CD4-positive, alpha-beta memory T cell (primary cell): ENCODE data around the gene RPL36. TPM values are rescaled to one million over a fixed set of nuclear protein-coding genes. Genes with fewer than 3 reads are reported as not detected.
"Not testable (repeated sequence)": the region's sequence is repeated elsewhere in the genome, so short reads cannot be mapped to it uniquely, and the experiment has no call there.

Experiments
- CTCF ChIA-PET: fragments of 350-600 bp; sonication (Branson Sonifier 250); formaldehyde crosslinking; loops from one replicate; lab custom pipeline; 2021; ENCODE audit warnings: inconsistent platforms; ENCODE audit not compliant: partially characterized antibody; lab: Charles Lee
- POLR2A ChIA-PET: fragments of 350-600 bp; sonication (Branson Sonifier 250); formaldehyde crosslinking; loops from one replicate; lab custom pipeline; 2021; ENCODE audit not compliant: partially characterized antibody; lab: Charles Lee
- DNase-seq, 5 donors: peaks; one replicate each; pipeline versions ENCODE4 v3.0.0 to v3.0.0-alpha.2; 2020 to 2022; ENCODE audit warnings: mixed read lengths in 1 of 5
- H3K27ac ChIP-seq: one replicate; pipeline ENCODE4 v1.7.0; 2013; ENCODE audit warnings: low read depth, low read length
- H3K27me3 ChIP-seq: 2 replicates; pipeline ENCODE4 v1.7.0; 2013; ENCODE audit warnings: mild to moderate bottlenecking, low read length, moderate library complexity; ENCODE audit not compliant: insufficient read depth
- H3K36me3 ChIP-seq: 2 replicates; pipeline ENCODE4 v1.7.0; 2013; ENCODE audit warnings: mild to moderate bottlenecking, low read length, moderate library complexity; ENCODE audit not compliant: insufficient read depth
- H3K4me1 ChIP-seq: 2 replicates; pipeline ENCODE4 v1.7.0; 2013; ENCODE audit warnings: mild to moderate bottlenecking, low read length, moderate library complexity; ENCODE audit not compliant: insufficient read depth
- H3K4me3 ChIP-seq, 2 donors: one replicate each; pipeline ENCODE4 v1.7.0; 2013; ENCODE audit warnings: low read length in 2 of 2, mild to moderate bottlenecking in 1 of 2
- H3K9me3 ChIP-seq, 2 donors: one replicate each; pipeline ENCODE4 v1.7.0; 2013; ENCODE audit warnings: low read length in 2 of 2, control low read depth in 1 of 2; ENCODE audit not compliant: control insufficient read depth in 1 of 2
- H3K27ac Mint-ChIP-seq, 7 donors: one replicate each; pipeline ENCODE4 v1.8.0; 2020 to 2021; ENCODE audit warnings: mixed read lengths in 7 of 7, mild to moderate bottlenecking in 6 of 7, inconsistent platforms in 3 of 7, moderate library complexity in 3 of 7
- H3K27me3 Mint-ChIP-seq, 2 donors: one replicate each; pipeline ENCODE4 v1.8.0; 2020 to 2021; ENCODE audit warnings: mixed read lengths in 2 of 2
- H3K36me3 Mint-ChIP-seq, 2 donors: one replicate each; pipeline ENCODE4 v1.8.0; 2020 to 2021; ENCODE audit warnings: mixed read lengths in 2 of 2, inconsistent platforms in 1 of 2, mild to moderate bottlenecking in 1 of 2
- H3K4me1 Mint-ChIP-seq, 4 donors: one replicate each; pipeline ENCODE4 v1.8.0; 2020 to 2021; ENCODE audit warnings: mixed read lengths in 4 of 4, mild to moderate bottlenecking in 1 of 4
- H3K4me3 Mint-ChIP-seq, 8 donors: one replicate each; pipeline ENCODE4 v1.8.0; 2020 to 2021; ENCODE audit warnings: mixed read lengths in 8 of 8, mild to moderate bottlenecking in 7 of 8, moderate library complexity in 6 of 8, inconsistent platforms in 3 of 8
- H3K9me3 Mint-ChIP-seq, 8 donors: one replicate each; pipeline ENCODE4 v1.8.0; 2020 to 2021; ENCODE audit warnings: mixed read lengths in 8 of 8, mild to moderate bottlenecking in 5 of 8, inconsistent platforms in 3 of 8, moderate library complexity in 1 of 8
- intact Hi-C: fragments of 100-400 bp; cut with micrococcal nuclease; formaldehyde crosslinking; loops from one replicate; pipeline ENCODE4 v1.15.1; 2023
- polyA plus RNA-seq, 2 donors: library from polyadenylated mRNA; unstranded; fragments of 300-500 nt; fragmentation: Illumina TruSeq; gene quantifications; one replicate each; pipeline ENCODE4 v1.2.3, GENCODE V29; 2021
- total RNA-seq, 2 experiments: library from RNA; stranded (reverse); gene quantifications; one replicate each; pipeline ENCODE4 v1.2.3, GENCODE V29; 2021

RPL36 gene
- total and polyA plus RNA-seq, 4 experiments from 2014 or later: 1,675 to 2,485 (median 1,812) TPM

GRCh38 chr19:5719961-5720790, 30.1 kb downstream of the RPL36 start, which contains the start of the genes CATSPERD and LONP1:
Gene CATSPERD, plus strand, starts transcription at chr19:5720637. Its CDS starts 101 bp downstream, at chr19:5720738.
Gene LONP1, minus strand, starts transcription at chr19:5720146. Its CDS starts 14 bp downstream, at chr19:5720132.
- Histone ChIP-seq H3K4me3 (peak within 1 kb of the TSS; percentile 87 to 92), H3K27ac (peak within 1 kb of the TSS; percentile 89), H3K27me3 (no peaks in the 10 kb centered on the region), H3K9me3 (no peaks in the 10 kb centered on the region), H3K4me1 (peaks cover 23% of the 10 kb centered on the region), H3K36me3 (no peaks in the 10 kb centered on the region)
- intact Hi-C loops: loop anchor here (1.0 kb wide), 6 partner anchors 30 to 258 kb away; partner anchors contain the start of genes MICOS13, RANBP3, RPL36 and SAFB2
- CTCF ChIA-PET: interaction anchor here (0.9 to 3.8 kb wide), 9 partner anchors 29 to 108 kb away, joined by 3 to 36 read pairs (median 6); partner anchors contain the start of genes DUS3L and RPL36
- Mint-ChIP-seq H3K4me1 (peaks cover 20 to 37% (median 27%) of the 10 kb centered on the region in 4 donors), H3K27me3 (peaks cover 0 to 6% of the 10 kb centered on the region in 2 donors), H3K36me3 (peaks cover 0 to 28% of the 10 kb centered on the region in 2 donors), H3K4me3 (peak within 1 kb of the TSS; percentile 90 to 97 (median 90)), H3K27ac (peak within 1 kb of the TSS; percentile 94 to 99 (median 97)), H3K9me3 (peaks cover 0 to 6% (median 0%) of the 10 kb centered on the region in 8 donors)
- DNase-seq: peak; percentile 98 to 99 (median 99)
- POLR2A ChIA-PET: interaction anchor here (0.6 to 5.7 kb wide), 17 partner anchors 20 to 1083 kb away, joined by 3 to 79 read pairs (median 4); partner anchors contain the start of genes DUS3L, FEM1A, NDUFA11 and RPL36

- Mint-ChIP-seq H3K4me3 (no peak overlapping the region), H3K36me3 (no peaks in the 10 kb centered on the region), H3K27ac (no peak overlapping the region), H3K4me1 (no peaks in the 10 kb centered on the region), H3K27me3 (peaks cover 0 to 9% of the 10 kb centered on the region in 2 donors), H3K9me3 (no peaks in the 10 kb centered on the region)
- DNase-seq: no peak
- no peaks in the 10 kb centered on the region for H3K27me3 ChIP-seq
- ChIA-PET CTCF (no interaction called here), POLR2A (no interaction called here)
- no peak overlapping the region for H3K27ac ChIP-seq
- H3K9me3 ChIP-seq: no peaks in the 10 kb centered on the region
- H3K4me3 ChIP-seq: no peak overlapping the region
- H3K36me3 ChIP-seq: no peaks in the 10 kb centered on the region
- no peaks in the 10 kb centered on the region for H3K4me1 ChIP-seq
- intact Hi-C loops: no loop called here
Observed at GRCh38 chr19:5727453-5728050, 37.5 kb downstream of the RPL36 start.

GRCh38 chr19:5733172-5733571, 43.1 kb downstream of the RPL36 start:
- H3K27ac ChIP-seq, H3K36me3 Mint-ChIP-seq, H3K36me3 ChIP-seq, H3K4me1 ChIP-seq, H3K9me3 Mint-ChIP-seq, DNase-seq, H3K9me3 ChIP-seq, intact Hi-C loops, H3K27me3 Mint-ChIP-seq, H3K4me1 Mint-ChIP-seq, H3K4me3 Mint-ChIP-seq, H3K27ac Mint-ChIP-seq, H3K27me3 ChIP-seq, POLR2A ChIA-PET, H3K4me3 ChIP-seq, CTCF ChIA-PET: not testable (repeated sequence)

GRCh38 chr19:5738423-5738822, 48.3 kb downstream of the RPL36 start:
- Histone ChIP-seq H3K4me1 (no peaks in the 10 kb centered on the region), H3K36me3 (no peaks in the 10 kb centered on the region), H3K4me3 (no peak overlapping the region), H3K27ac (no peak overlapping the region), H3K27me3 (no peaks in the 10 kb centered on the region), H3K9me3 (no peaks in the 10 kb centered on the region)
- no peak for DNase-seq
- no peak overlapping the region for H3K27ac Mint-ChIP-seq
- ChIA-PET CTCF (interaction anchor here (0.7 kb wide), 1 partner anchor 239 kb away, joined by 3 read pairs; no protein-coding TSS in a partner anchor), POLR2A (no interaction called here)
- H3K9me3 Mint-ChIP-seq: no peaks in the 10 kb centered on the region
- intact Hi-C loops: no loop called here
- H3K4me1 Mint-ChIP-seq: peaks cover 0 to under 1% (median 0%) of the 10 kb centered on the region in 4 donors
- H3K4me3 Mint-ChIP-seq: no peak overlapping the region
- no peaks in the 10 kb centered on the region for H3K27me3 Mint-ChIP-seq
- no peaks in the 10 kb centered on the region for H3K36me3 Mint-ChIP-seq

Other genes starting within 250 kb of the RPL36 start
- not detected for gene ZNRF4, start 234.9 kb upstream of the RPL36 start, total RNA-seq
- not detected for gene ZNRF4, start 234.9 kb upstream of the RPL36 start, polyA plus RNA-seq
- gene TINCR, start 122.3 kb upstream of the RPL36 start, total RNA-seq: 1 to 10 TPM; 1.4 TPM
- under 1 TPM in 1 of 2 donors, not detected in 1; 0.20 TPM for gene TINCR, start 122.3 kb upstream of the RPL36 start, polyA plus RNA-seq
- 100 to 1,000 TPM; 257 to 263 TPM for gene SAFB2, start 67.5 kb upstream of the RPL36 start, total RNA-seq
- gene SAFB2, start 67.5 kb upstream of the RPL36 start, polyA plus RNA-seq: 10 to 100 TPM; 16.6 to 65.4 TPM
- 100 to 1,000 TPM; 202 to 211 TPM for gene SAFB, start 67.2 kb upstream of the RPL36 start, total RNA-seq
- 100 to 1,000 TPM in 1 of 2 donors, 10 to 100 TPM in 1; 14.6 to 117 TPM for gene SAFB, start 67.2 kb upstream of the RPL36 start, polyA plus RNA-seq
- 10 to 100 TPM; 40.5 to 41.1 TPM for gene MICOS13, start 9.8 kb upstream of the RPL36 start, total RNA-seq
- gene MICOS13, start 9.8 kb upstream of the RPL36 start, polyA plus RNA-seq: 100 to 1,000 TPM; 114 TPM
- 1 to 10 TPM; 3.5 to 4.8 TPM for gene HSD11B1L, start 9.3 kb upstream of the RPL36 start, total RNA-seq
- gene HSD11B1L, start 9.3 kb upstream of the RPL36 start, polyA plus RNA-seq: 1 to 10 TPM; 2.9 to 4.3 TPM
- 10 to 100 TPM; 59.6 to 64.7 TPM for gene LONP1, start 29.9 kb downstream of the RPL36 start, total RNA-seq
- gene LONP1, start 29.9 kb downstream of the RPL36 start, polyA plus RNA-seq: 10 to 100 TPM; 10.9 to 39.9 TPM
- not detected for gene CATSPERD, start 30.3 kb downstream of the RPL36 start, total RNA-seq
- gene CATSPERD, start 30.3 kb downstream of the RPL36 start, polyA plus RNA-seq: not detected
- 1 to 10 TPM; 5.9 to 6.6 TPM for gene PRR22, start 94.5 kb downstream of the RPL36 start, total RNA-seq
- not detected for gene PRR22, start 94.5 kb downstream of the RPL36 start, polyA plus RNA-seq
- 10 to 100 TPM; 58.7 to 72.9 TPM for gene DUS3L, start 100.9 kb downstream of the RPL36 start, total RNA-seq
- 10 to 100 TPM; 34.2 to 36.7 TPM for gene DUS3L, start 100.9 kb downstream of the RPL36 start, polyA plus RNA-seq
- under 1 TPM; 0.61 to 0.91 TPM for gene NRTN, start 114.8 kb downstream of the RPL36 start, total RNA-seq
- gene NRTN, start 114.8 kb downstream of the RPL36 start, polyA plus RNA-seq: under 1 TPM; 0.34 to 0.42 TPM
- not detected for gene FUT6, start 149.4 kb downstream of the RPL36 start, total RNA-seq
- not detected for gene FUT6, start 149.4 kb downstream of the RPL36 start, polyA plus RNA-seq
- gene FUT3, start 161.2 kb downstream of the RPL36 start, total RNA-seq: under 1 TPM in 1 of 2 experiments, not detected in 1; 0.15 TPM
- gene FUT3, start 161.2 kb downstream of the RPL36 start, polyA plus RNA-seq: not detected
- gene FUT5, start 180.2 kb downstream of the RPL36 start, total RNA-seq: under 1 TPM in 1 of 2 experiments, not detected in 1; 0.17 TPM
- not detected for gene FUT5, start 180.2 kb downstream of the RPL36 start, polyA plus RNA-seq
- gene NDUFA11, start 213.5 kb downstream of the RPL36 start, total RNA-seq: 100 to 1,000 TPM; 139 to 153 TPM
- 100 to 1,000 TPM; 330 to 388 TPM for gene NDUFA11, start 213.5 kb downstream of the RPL36 start, polyA plus RNA-seq
- 10 to 100 TPM; 36.6 to 37.5 TPM for gene VMAC, start 214.6 kb downstream of the RPL36 start, total RNA-seq
- 1 to 10 TPM; 5.6 to 6.3 TPM for gene VMAC, start 214.6 kb downstream of the RPL36 start, polyA plus RNA-seq
- gene CAPS, start 224.0 kb downstream of the RPL36 start, total RNA-seq: 10 to 100 TPM; 65.0 to 68.0 TPM
- gene CAPS, start 224.0 kb downstream of the RPL36 start, polyA plus RNA-seq: 1 to 10 TPM; 1.7 to 4.3 TPM